Glutamatergic neuron (in vitro differentiated cells): Measurements from ENCODE around the gene PTPN6. TPM values are rescaled to one million over a fixed set of nuclear protein-coding genes. Genes with fewer than 3 reads are reported as not detected.

ENCODE experiments used
- DNase-seq: peaks from one replicate; pipeline ENCODE4 v3.0.0; 2022
- H3K27ac Mint-ChIP-seq: one replicate; pipeline ENCODE4 v1.8.0; 2020; ENCODE audit warnings: mild to moderate bottlenecking, mixed read lengths, inconsistent platforms; ENCODE audit not compliant: unreplicated experiment
- H3K27me3 Mint-ChIP-seq: one replicate; pipeline ENCODE4 v1.8.0; 2020; ENCODE audit warnings: mild to moderate bottlenecking, moderate library complexity, mixed read lengths, inconsistent platforms; ENCODE audit not compliant: unreplicated experiment
- H3K36me3 Mint-ChIP-seq: one replicate; pipeline ENCODE4 v1.8.0; 2020; ENCODE audit warnings: mild to moderate bottlenecking, mixed read lengths, inconsistent platforms; ENCODE audit not compliant: unreplicated experiment
- H3K4me1 Mint-ChIP-seq: one replicate; pipeline ENCODE4 v1.8.0; 2020; ENCODE audit warnings: mild to moderate bottlenecking, low read depth, mixed read lengths, inconsistent platforms; ENCODE audit not compliant: unreplicated experiment
- H3K4me3 Mint-ChIP-seq: one replicate; pipeline ENCODE4 v1.8.0; 2020; ENCODE audit warnings: mild to moderate bottlenecking, mixed read lengths, inconsistent platforms; ENCODE audit not compliant: unreplicated experiment
- H3K9me3 Mint-ChIP-seq: one replicate; pipeline ENCODE4 v1.8.0; 2020; ENCODE audit warnings: mild to moderate bottlenecking, moderate library complexity, mixed read lengths, inconsistent platforms; ENCODE audit not compliant: unreplicated experiment
- total RNA-seq: library from RNA; stranded (reverse); fragmentation: NEBNext Ultra II Directional; extraction: Animal tissue kit (Norgen Biotek cat#: 25700); gene quantifications from one replicate; pipeline ENCODE4 v1.2.1, GENCODE V29; 2021; ENCODE audit not compliant: unreplicated experiment
- TF ChIP-seq, protein P1 (sequence below): fragments of 200-600 bp; sonication (generic); IDR thresholded peaks from one replicate; pipeline ENCODE4 v1.5.0; 2021; ENCODE audit not compliant: partially characterized antibody, unreplicated experiment

Gene PTPN6
- total RNA-seq, 1 donor from 2014 or later = 3.8 TPM

DNA sequence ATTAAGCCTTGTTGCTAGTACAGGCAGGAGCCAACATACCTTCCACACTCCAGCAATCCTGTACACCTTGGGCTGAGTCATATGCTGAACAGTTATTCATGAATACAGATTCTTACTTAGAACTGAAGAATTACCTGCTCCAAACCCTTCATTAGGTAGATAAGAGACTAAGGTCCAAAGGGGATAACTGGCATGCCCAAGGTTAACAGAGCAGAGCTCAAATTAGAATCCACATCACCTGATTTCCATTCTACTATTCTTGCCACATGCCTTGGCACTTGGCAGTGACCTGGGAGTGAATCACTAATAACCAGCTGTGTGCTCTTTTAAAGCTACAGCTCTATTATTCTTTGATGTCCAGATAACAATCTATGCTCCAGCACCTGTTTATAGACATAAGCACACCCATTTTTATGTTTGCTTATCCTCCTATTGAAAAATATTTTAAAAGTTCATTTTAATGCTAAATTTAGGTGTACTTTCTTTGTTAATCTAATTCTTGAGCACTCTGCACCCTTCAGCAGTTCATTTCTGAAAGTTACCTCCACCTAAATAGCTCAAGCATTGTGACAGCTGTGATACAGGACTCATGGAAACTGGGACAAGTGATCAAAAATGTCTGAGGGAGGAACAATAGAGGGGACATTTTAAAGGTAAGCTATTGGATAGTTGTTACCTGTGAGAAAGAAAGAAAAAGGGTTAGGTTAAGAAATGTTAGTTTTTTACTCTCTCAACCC is 47.7 kb downstream of the PTPN6 start:
- no peak overlapping the region for H3K27ac Mint-ChIP-seq
- TF ChIP-seq, protein P1, sequence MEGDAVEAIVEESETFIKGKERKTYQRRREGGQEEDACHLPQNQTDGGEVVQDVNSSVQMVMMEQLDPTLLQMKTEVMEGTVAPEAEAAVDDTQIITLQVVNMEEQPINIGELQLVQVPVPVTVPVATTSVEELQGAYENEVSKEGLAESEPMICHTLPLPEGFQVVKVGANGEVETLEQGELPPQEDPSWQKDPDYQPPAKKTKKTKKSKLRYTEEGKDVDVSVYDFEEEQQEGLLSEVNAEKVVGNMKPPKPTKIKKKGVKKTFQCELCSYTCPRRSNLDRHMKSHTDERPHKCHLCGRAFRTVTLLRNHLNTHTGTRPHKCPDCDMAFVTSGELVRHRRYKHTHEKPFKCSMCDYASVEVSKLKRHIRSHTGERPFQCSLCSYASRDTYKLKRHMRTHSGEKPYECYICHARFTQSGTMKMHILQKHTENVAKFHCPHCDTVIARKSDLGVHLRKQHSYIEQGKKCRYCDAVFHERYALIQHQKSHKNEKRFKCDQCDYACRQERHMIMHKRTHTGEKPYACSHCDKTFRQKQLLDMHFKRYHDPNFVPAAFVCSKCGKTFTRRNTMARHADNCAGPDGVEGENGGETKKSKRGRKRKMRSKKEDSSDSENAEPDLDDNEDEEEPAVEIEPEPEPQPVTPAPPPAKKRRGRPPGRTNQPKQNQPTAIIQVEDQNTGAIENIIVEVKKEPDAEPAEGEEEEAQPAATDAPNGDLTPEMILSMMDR = no peak
- H3K4me3 Mint-ChIP-seq = no peak overlapping the region
- H3K36me3 Mint-ChIP-seq = no peaks in the 10 kb centered on the region
- no peak for DNase-seq
- H3K9me3 Mint-ChIP-seq = no peaks in the 10 kb centered on the region
- no peaks in the 10 kb centered on the region for H3K4me1 Mint-ChIP-seq
- peaks cover 4% of the 10 kb centered on the region for H3K27me3 Mint-ChIP-seq

DNA sequence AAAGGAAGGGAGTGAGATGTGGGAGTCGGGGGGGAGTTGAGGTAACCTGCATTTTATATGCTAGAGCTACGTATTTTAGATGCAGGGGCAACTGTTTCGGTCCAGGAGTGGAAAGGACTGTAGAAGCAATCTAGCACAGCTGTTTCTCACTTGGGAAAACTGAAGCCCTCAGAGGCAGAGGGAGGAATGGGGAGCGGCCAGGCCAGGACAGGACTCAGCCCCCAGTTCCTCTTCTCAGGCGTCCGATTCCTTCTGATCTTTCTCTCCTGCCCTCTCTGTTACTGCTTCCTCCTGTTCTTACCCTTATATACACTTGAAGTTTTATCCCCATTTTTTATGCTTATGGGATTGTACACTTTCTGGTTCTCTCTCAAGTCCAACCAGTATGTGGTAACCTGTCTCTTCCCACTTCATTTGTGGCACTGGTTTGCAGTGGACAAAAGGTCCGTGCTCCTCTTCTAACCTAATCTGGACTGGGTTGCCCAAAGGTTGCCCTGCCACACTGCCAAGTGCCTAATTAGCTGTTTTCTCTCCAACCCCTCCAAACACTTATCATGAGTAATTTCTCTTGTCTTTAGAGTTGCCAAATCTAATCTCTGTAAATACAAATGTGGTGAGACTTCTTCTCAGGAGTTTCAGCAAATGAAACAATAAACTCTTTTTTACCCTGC is 50.9 kb downstream of the PTPN6 start:
- DNase-seq = no peak
- TF ChIP-seq, protein P1 = no peak
- Mint-ChIP-seq H3K27ac (no peak overlapping the region), H3K9me3 (no peaks in the 10 kb centered on the region), H3K27me3 (peaks cover 3% of the 10 kb centered on the region), H3K36me3 (no peaks in the 10 kb centered on the region), H3K4me3 (no peak overlapping the region), H3K4me1 (no peaks in the 10 kb centered on the region)

DNA sequence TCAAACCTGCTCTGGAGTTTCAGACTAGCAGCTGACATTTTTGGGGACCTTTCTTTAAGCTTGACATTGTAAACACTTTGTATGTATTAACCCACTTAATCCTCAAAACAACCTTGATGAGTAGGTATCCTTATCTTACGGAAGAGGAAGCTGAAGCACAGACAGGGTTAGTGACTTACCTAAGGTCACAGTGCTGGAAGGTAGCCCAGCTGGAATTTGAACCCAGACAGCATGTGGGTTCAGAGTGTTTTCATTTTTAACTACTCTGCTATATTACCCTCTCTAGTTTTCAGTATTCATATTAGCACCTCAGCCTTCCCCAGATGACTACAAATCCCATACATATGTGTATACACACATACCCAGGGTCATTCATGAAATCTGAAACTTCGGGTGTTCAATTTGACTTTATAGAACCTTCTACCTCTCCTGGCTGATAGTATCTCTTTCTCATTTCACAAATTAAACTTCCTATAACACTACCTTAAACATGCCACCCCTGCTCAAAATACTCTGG is 53.2 kb downstream of the PTPN6 start:
- TF ChIP-seq, protein P1 = no peak
- Mint-ChIP-seq H3K27me3 (peaks cover 3% of the 10 kb centered on the region), H3K27ac (no peak overlapping the region), H3K9me3 (no peaks in the 10 kb centered on the region), H3K4me1 (no peaks in the 10 kb centered on the region), H3K4me3 (no peak overlapping the region), H3K36me3 (no peaks in the 10 kb centered on the region)
- DNase-seq = no peak

DNA sequence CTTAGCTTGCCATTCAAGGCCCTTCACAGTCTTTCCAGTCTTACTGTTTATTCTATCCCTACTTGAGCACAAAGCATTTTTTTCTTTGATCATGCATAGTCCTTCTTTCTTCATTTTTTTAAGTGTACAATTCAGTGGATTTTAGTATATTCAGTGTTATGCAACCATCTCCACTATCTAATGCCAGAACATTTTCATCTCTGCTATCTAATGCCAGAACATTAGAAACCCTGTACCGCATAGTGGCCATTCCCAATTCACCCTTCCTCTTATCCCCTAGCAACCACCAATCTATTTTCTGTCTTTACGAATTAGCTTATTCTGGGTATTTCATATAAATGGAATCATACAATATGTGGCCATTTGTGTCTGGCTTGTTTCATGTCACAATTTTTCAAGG is 53.7 kb downstream of the PTPN6 start:
- Mint-ChIP-seq H3K4me1 (no peaks in the 10 kb centered on the region), H3K27ac (no peak overlapping the region), H3K36me3 (no peaks in the 10 kb centered on the region), H3K9me3 (no peaks in the 10 kb centered on the region), H3K4me3 (no peak overlapping the region), H3K27me3 (peaks cover 3% of the 10 kb centered on the region)
- no peak for DNase-seq
- TF ChIP-seq, protein P1 = no peak

DNA sequence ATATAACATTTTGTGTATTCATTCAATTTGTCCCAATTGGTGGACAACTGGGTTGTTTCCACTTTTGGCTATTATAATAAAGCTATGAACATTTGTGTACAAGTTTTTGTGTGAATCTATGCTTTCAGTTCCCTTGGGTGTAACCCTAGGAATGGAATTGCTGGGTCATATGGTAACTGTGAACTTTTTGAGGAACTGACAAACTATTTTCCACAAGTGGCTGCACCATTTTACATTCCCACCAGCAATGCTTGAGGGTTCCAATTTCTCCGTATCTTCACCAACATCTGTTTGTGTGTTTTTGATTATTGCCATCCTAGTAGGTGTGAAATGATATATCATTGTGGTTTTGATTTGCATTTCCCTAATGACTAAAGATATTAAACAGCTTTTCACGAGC is 54.2 kb downstream of the PTPN6 start:
- TF ChIP-seq, protein P1 = no peak
- H3K9me3 Mint-ChIP-seq = no peaks in the 10 kb centered on the region
- H3K4me1 Mint-ChIP-seq = no peaks in the 10 kb centered on the region
- H3K36me3 Mint-ChIP-seq = no peaks in the 10 kb centered on the region
- H3K27me3 Mint-ChIP-seq = peaks cover 5% of the 10 kb centered on the region
- no peak overlapping the region for H3K27ac Mint-ChIP-seq
- DNase-seq = no peak
- no peak overlapping the region for H3K4me3 Mint-ChIP-seq
